ENCODE data around the gene MBTPS1. TPM values are rescaled to one million over a fixed set of nuclear protein-coding genes. Genes with fewer than 3 reads are reported as not detected.

Gene MBTPS1
- total RNA-seq, 1 experiment from 2014 or later: 63.6 TPM

- peaks cover 79% of the 10 kb centered on the region for H3K36me3 Mint-ChIP-seq (ENCODE audit: insufficient read depth, unreplicated experiment)
- ChIA-PET CTCF (interaction anchor here (0.6 to 11.2 kb wide), 8 partner anchors 13 to 255 kb away, joined by 3 to 81 read pairs (median 3); partner anchors contain the start of gene TAF1C), POLR2A (interaction anchor here (1.4 to 2.2 kb wide), 2 partner anchors 36 to 107 kb away, joined by 4 to 8 read pairs; partner anchors contain the start of genes MBTPS1 and TAF1C)
- H3K4me1 Mint-ChIP-seq (ENCODE audit: insufficient read depth, unreplicated experiment): no peaks in the 10 kb centered on the region
- H3K4me3 Mint-ChIP-seq (ENCODE audit: unreplicated experiment): no peak overlapping the region
- H3K27ac Mint-ChIP-seq (ENCODE audit: low read depth, unreplicated experiment): peak overlapping the region; percentile 76
- no peak for TF ChIP-seq CTCF (IDR thresholded peaks at IDR 0.05; ENCODE audit: unreplicated experiment)
- no TSS peak for BruUV-seq (replicated peaks)
- H3K27me3 Mint-ChIP-seq (ENCODE audit: insufficient read depth, unreplicated experiment): no peaks in the 10 kb centered on the region
- DNase-seq (ENCODE audit: unreplicated experiment): no peak
- no peaks in the 10 kb centered on the region for H3K9me3 Mint-ChIP-seq (ENCODE audit: unreplicated experiment)
- intact Hi-C loops (cut with micrococcal nuclease): no loop called here
These were observed 36.4 kb downstream of the MBTPS1 start for GRCh38 chr16:84080378-84080777.

GRCh38 chr16:84079664-84080063 is 37.1 kb downstream of the MBTPS1 start:
- Mint-ChIP-seq H3K9me3 (ENCODE audit: unreplicated experiment) (no peaks in the 10 kb centered on the region), H3K4me1 (ENCODE audit: insufficient read depth, unreplicated experiment) (no peaks in the 10 kb centered on the region), H3K27ac (ENCODE audit: low read depth, unreplicated experiment) (no peak overlapping the region), H3K4me3 (ENCODE audit: unreplicated experiment) (no peak overlapping the region), H3K36me3 (ENCODE audit: insufficient read depth, unreplicated experiment) (peaks cover 82% of the 10 kb centered on the region), H3K27me3 (ENCODE audit: insufficient read depth, unreplicated experiment) (no peaks in the 10 kb centered on the region)
- CTCF ChIA-PET: interaction anchor here (0.6 to 11.2 kb wide), 9 partner anchors 13 to 367 kb away, joined by 3 to 81 read pairs (median 3); partner anchors contain the start of gene TAF1C
- no peak for DNase-seq (ENCODE audit: unreplicated experiment)
- TF ChIP-seq CTCF (IDR thresholded peaks at IDR 0.05; ENCODE audit: unreplicated experiment): no peak
- intact Hi-C loops (cut with micrococcal nuclease): no loop called here
- POLR2A ChIA-PET: interaction anchor here (1.4 to 2.2 kb wide), 2 partner anchors 37 to 107 kb away, joined by 4 to 8 read pairs; partner anchors contain the start of genes MBTPS1 and TAF1C
- no TSS peak for BruUV-seq (replicated peaks)

DNA sequence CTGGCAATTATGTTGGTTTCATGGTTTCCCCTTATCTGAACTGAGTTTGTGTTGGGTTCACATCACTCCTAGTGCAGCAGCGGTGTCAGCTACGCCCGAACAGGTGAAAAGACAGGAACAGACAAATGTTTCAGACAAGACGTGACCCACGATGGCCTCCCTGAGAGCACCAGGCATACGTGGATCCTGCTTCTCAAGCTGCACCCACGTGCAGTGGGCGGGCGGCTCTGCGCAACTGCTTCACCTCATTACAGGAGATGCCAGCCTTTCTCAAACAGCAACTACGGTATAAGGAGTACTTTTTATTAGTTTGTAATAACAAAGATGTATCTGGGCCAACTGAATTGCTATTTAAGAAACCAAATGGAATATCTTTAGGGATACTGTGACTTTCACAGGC is 41.4 kb downstream of the MBTPS1 start:
- intact Hi-C loops (cut with micrococcal nuclease): no loop called here
- Mint-ChIP-seq H3K4me3 (ENCODE audit: unreplicated experiment) (no peak overlapping the region), H3K9me3 (ENCODE audit: unreplicated experiment) (no peaks in the 10 kb centered on the region), H3K36me3 (ENCODE audit: insufficient read depth, unreplicated experiment) (peaks cover 85% of the 10 kb centered on the region), H3K27me3 (ENCODE audit: insufficient read depth, unreplicated experiment) (no peaks in the 10 kb centered on the region), H3K27ac (ENCODE audit: low read depth, unreplicated experiment) (no peak overlapping the region), H3K4me1 (ENCODE audit: insufficient read depth, unreplicated experiment) (no peaks in the 10 kb centered on the region)
- ChIA-PET POLR2A (interaction anchor here (1.6 kb wide), 1 partner anchor 12 kb away, joined by 3 read pairs; no protein-coding TSS in a partner anchor), CTCF (interaction anchor here (0.8 to 1.6 kb wide), 3 partner anchors 9 to 12 kb away, joined by 3 to 8 read pairs (median 6); no protein-coding TSS in a partner anchor)
- no TSS peak for BruUV-seq (replicated peaks)
- no peak for TF ChIP-seq CTCF (IDR thresholded peaks at IDR 0.05; ENCODE audit: unreplicated experiment)
- no peak for DNase-seq (ENCODE audit: unreplicated experiment)

- no peak overlapping the region for H3K4me3 Mint-ChIP-seq (ENCODE audit: unreplicated experiment)
- H3K9me3 Mint-ChIP-seq (ENCODE audit: unreplicated experiment): no peaks in the 10 kb centered on the region
- peaks cover 84% of the 10 kb centered on the region for H3K36me3 Mint-ChIP-seq (ENCODE audit: insufficient read depth, unreplicated experiment)
- POLR2A ChIA-PET: interaction anchor here (1.6 kb wide), 1 partner anchor 12 kb away, joined by 3 read pairs; no protein-coding TSS in a partner anchor
- BruUV-seq (replicated peaks): no TSS peak
- CTCF ChIA-PET: interaction anchor here (0.8 to 1.6 kb wide), 3 partner anchors 8 to 12 kb away, joined by 3 to 8 read pairs (median 6); no protein-coding TSS in a partner anchor
- no peaks in the 10 kb centered on the region for H3K4me1 Mint-ChIP-seq (ENCODE audit: insufficient read depth, unreplicated experiment)
- TF ChIP-seq CTCF (IDR thresholded peaks at IDR 0.05; ENCODE audit: unreplicated experiment): no peak
- DNase-seq (ENCODE audit: unreplicated experiment): no peak
- intact Hi-C loops (cut with micrococcal nuclease): no loop called here
- H3K27ac Mint-ChIP-seq (ENCODE audit: low read depth, unreplicated experiment): no peak overlapping the region
- no peaks in the 10 kb centered on the region for H3K27me3 Mint-ChIP-seq (ENCODE audit: insufficient read depth, unreplicated experiment)
These were observed 42.0 kb downstream of the MBTPS1 start for GRCh38 chr16:84074721-84075120.
